ENCODE measurements around the gene SHISA9.

The SHISA9 gene

GRCh38 chr16:13236308-13236707, 334.9 kb downstream of the SHISA9 start:
- no peak overlapping the region for H3K4me3 ChIP-seq (ENCODE audit: control insufficient read depth, low read depth, low read length)
- no peak for DNase-seq (ENCODE audit: low read depth)
- TF ChIP-seq, protein P1, sequence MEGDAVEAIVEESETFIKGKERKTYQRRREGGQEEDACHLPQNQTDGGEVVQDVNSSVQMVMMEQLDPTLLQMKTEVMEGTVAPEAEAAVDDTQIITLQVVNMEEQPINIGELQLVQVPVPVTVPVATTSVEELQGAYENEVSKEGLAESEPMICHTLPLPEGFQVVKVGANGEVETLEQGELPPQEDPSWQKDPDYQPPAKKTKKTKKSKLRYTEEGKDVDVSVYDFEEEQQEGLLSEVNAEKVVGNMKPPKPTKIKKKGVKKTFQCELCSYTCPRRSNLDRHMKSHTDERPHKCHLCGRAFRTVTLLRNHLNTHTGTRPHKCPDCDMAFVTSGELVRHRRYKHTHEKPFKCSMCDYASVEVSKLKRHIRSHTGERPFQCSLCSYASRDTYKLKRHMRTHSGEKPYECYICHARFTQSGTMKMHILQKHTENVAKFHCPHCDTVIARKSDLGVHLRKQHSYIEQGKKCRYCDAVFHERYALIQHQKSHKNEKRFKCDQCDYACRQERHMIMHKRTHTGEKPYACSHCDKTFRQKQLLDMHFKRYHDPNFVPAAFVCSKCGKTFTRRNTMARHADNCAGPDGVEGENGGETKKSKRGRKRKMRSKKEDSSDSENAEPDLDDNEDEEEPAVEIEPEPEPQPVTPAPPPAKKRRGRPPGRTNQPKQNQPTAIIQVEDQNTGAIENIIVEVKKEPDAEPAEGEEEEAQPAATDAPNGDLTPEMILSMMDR (IDR thresholded peaks at IDR 0.05; ENCODE audit: control insufficient read depth, insufficient read depth, low read depth, low read length, missing control alignments) = no peak

- TF ChIP-seq, protein P1 (IDR thresholded peaks at IDR 0.05; ENCODE audit: control insufficient read depth, insufficient read depth, low read depth, low read length, missing control alignments) = no peak
- no peak overlapping the region for H3K4me3 ChIP-seq (ENCODE audit: control insufficient read depth, low read depth, low read length)
- no peak for DNase-seq (ENCODE audit: low read depth)
These were observed 336.8 kb downstream of the SHISA9 start for GRCh38 chr16:13238182-13238581.

DNA sequence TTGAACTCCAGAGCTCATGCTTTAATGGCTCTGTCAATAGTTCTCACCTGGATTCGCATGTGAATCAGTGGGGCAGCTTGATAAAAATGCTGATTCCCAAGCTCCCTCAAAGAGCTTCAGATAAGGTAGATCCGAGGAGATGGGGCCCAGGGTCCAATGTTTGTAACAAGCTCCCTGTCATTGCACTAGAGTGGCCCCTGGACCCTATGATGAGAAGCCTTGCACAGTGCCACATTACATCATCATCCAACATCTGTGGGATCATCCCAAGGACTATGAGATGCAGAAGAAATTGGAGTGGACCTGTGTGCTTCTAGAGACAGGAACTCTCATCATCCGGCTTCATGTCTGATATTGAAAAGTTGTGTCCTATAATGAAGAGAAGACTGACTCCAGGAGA, 340.8 kb downstream of the SHISA9 start:
- no peak for DNase-seq (ENCODE audit: low read depth)
- TF ChIP-seq, protein P1 (IDR thresholded peaks at IDR 0.05; ENCODE audit: control insufficient read depth, insufficient read depth, low read depth, low read length, missing control alignments) = no peak
- no peak overlapping the region for H3K4me3 ChIP-seq (ENCODE audit: control insufficient read depth, low read depth, low read length)

GRCh38 chr16:13244770-13245169, 343.4 kb downstream of the SHISA9 start:
- H3K4me3 ChIP-seq (ENCODE audit: control insufficient read depth, low read depth, low read length) = no peak overlapping the region
- TF ChIP-seq, protein P1 (IDR thresholded peaks at IDR 0.05; ENCODE audit: control insufficient read depth, insufficient read depth, low read depth, low read length, missing control alignments) = no peak
- no peak for DNase-seq (ENCODE audit: low read depth)

DNA sequence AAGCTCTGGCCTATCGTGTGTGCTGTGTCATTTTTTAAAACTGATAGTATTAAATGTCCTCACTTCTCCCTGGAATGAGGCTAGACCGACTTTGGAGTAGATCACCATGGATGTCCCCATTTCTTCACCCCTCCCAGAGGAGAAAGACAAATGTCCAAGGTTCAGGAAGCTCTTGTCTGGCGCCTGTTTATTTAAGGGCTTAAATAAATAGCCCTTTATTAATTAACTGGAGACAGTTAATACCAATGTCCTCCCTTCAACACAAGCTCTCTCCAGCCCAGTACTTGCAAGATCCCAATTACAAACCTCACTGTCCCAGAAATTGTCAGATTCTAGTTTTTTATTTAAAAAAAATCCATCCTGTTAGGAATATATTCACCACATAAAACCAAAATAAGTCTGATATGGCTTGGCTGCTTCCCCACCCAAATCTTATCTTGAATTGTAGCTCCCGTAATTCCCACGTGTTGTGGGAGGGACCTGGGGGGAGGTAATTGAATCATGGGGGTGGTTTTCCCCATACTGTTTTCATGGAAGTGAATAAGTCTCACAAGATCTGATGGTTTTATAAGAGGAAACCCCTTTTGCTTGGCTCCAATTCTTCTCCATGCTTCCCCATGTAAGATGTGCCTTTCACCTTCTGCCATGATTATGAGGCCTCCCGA, 344.4 kb downstream of the SHISA9 start:
- TF ChIP-seq, protein P1 (IDR thresholded peaks at IDR 0.05; ENCODE audit: control insufficient read depth, insufficient read depth, low read depth, low read length, missing control alignments) = no peak
- H3K4me3 ChIP-seq (ENCODE audit: control insufficient read depth, low read depth, low read length) = no peak overlapping the region
- DNase-seq (ENCODE audit: low read depth) = no peak

GRCh38 chr16:13254998-13255614, 353.7 kb downstream of the SHISA9 start:
- TF ChIP-seq, protein P1 (IDR thresholded peaks at IDR 0.05; ENCODE audit: control insufficient read depth, insufficient read depth, low read depth, low read length, missing control alignments) = no peak
- DNase-seq (ENCODE audit: low read depth) = no peak
- no peak overlapping the region for H3K4me3 ChIP-seq (ENCODE audit: control insufficient read depth, low read depth, low read length)

Data from AG09309 (cell line).